GM19467 (cell line): Measurements from ENCODE around the gene LCT.
"Not testable (repeated sequence)": the region's sequence is repeated elsewhere in the genome, so short reads cannot be mapped to it uniquely, and the experiment has no call there.

Experiments
- ATAC-seq: cut with Tn5 transposase; IDR thresholded peaks from one replicate; pipeline ENCODE4 v1.9.1; 2021; ENCODE audit warnings: mild to moderate bottlenecking, moderate library complexity; ENCODE audit not compliant: unreplicated experiment

Gene LCT

GRCh38 chr2:135798275-135798705 is 38.7 kb downstream of the LCT start:
- no peak for ATAC-seq

- peak; percentile 70 for ATAC-seq
These were observed 39.3 kb downstream of the LCT start for GRCh38 chr2:135797497-135798274.

- ATAC-seq: no peak
These were observed 40.4 kb downstream of the LCT start for GRCh38 chr2:135796606-135797005.

GRCh38 chr2:135795641-135796040 is 41.3 kb downstream of the LCT start:
- not testable (repeated sequence) for ATAC-seq

- ATAC-seq: no peak
These were observed 44.4 kb downstream of the LCT start for GRCh38 chr2:135792401-135793150.

- ATAC-seq: no peak
These were observed 45.4 kb downstream of the LCT start for GRCh38 chr2:135791418-135792190.

- ATAC-seq: no peak
These were observed 46.6 kb downstream of the LCT start for GRCh38 chr2:135790423-135790822.

- ATAC-seq: no peak
These were observed 50.2 kb downstream of the LCT start for GRCh38 chr2:135786823-135787222.

GRCh38 chr2:135785032-135785431 is 52.0 kb downstream of the LCT start:
- ATAC-seq: no peak

GRCh38 chr2:135783439-135783838 is 53.5 kb downstream of the LCT start:
- no peak for ATAC-seq

GRCh38 chr2:135782231-135782630 is 54.8 kb downstream of the LCT start:
- no peak for ATAC-seq

- no peak for ATAC-seq
These were observed 60.6 kb downstream of the LCT start for GRCh38 chr2:135776367-135776766.

GRCh38 chr2:135775420-135775819 is 61.6 kb downstream of the LCT start:
- ATAC-seq: no peak

- no peak for ATAC-seq
These were observed 63.1 kb downstream of the LCT start for GRCh38 chr2:135773917-135774316.

- no peak for ATAC-seq
These were observed 63.7 kb downstream of the LCT start for GRCh38 chr2:135773319-135773718.

GRCh38 chr2:135768863-135769262 is 68.1 kb downstream of the LCT start:
- ATAC-seq: no peak

GRCh38 chr2:135762530-135762929 is 74.5 kb downstream of the LCT start:
- no peak for ATAC-seq

GRCh38 chr2:135762022-135762421 is 75.0 kb downstream of the LCT start:
- no peak for ATAC-seq

- no peak for ATAC-seq
These were observed 80.3 kb downstream of the LCT start for GRCh38 chr2:135756692-135757091.

GRCh38 chr2:135755573-135755972 is 81.4 kb downstream of the LCT start:
- no peak for ATAC-seq

GRCh38 chr2:135745545-135745944 is 91.4 kb downstream of the LCT start:
- ATAC-seq: no peak
